Activated B cell treated with CpG ODN at 0.5 μM for 24 hours (primary cell): Measurements from ENCODE around the gene TMEM201. TPM values are rescaled to one million over a fixed set of nuclear protein-coding genes. Genes with fewer than 3 reads are reported as not detected.
"Not testable (repeated sequence)": the region's sequence is repeated elsewhere in the genome, so short reads cannot be mapped to it uniquely, and the experiment has no call there.

Source experiments
- ATAC-seq: fragments of 200-7000 bp; cut with Tn5 transposase; one replicate; pipeline ENCODE4 v1.10.0; 2021; ENCODE audit warnings: low read depth, mild to moderate bottlenecking, moderate library complexity
- CTCF ChIA-PET: fragments of 350-600 bp; sonication (Branson Sonifier 250); formaldehyde crosslinking; loops from one replicate; lab custom pipeline; 2021; ENCODE audit warnings: antibody characterized with exemption; lab: Charles Lee
- POLR2A ChIA-PET: fragments of 350-600 bp; sonication (Branson Sonifier 250); formaldehyde crosslinking; loops from one replicate; lab custom pipeline; 2021; ENCODE audit warnings: antibody characterized with exemption; lab: Charles Lee
- DNase-seq: peaks from one replicate; pipeline ENCODE4 v3.0.0; 2022
- H3K27ac Mint-ChIP-seq: one replicate; pipeline ENCODE4 v1.8.0; 2020; ENCODE audit warnings: mixed read lengths
- H3K27me3 Mint-ChIP-seq: one replicate; pipeline ENCODE4 v1.8.0; 2021; ENCODE audit warnings: mixed read lengths
- H3K36me3 Mint-ChIP-seq: one replicate; pipeline ENCODE4 v1.8.0; 2021; ENCODE audit warnings: low read depth, mixed read lengths
- H3K4me1 Mint-ChIP-seq: one replicate; pipeline ENCODE4 v1.8.0; 2021; ENCODE audit warnings: mixed read lengths
- H3K4me3 Mint-ChIP-seq: one replicate; pipeline ENCODE4 v1.8.0; 2020; ENCODE audit warnings: mild to moderate bottlenecking, mixed read lengths
- H3K9me3 Mint-ChIP-seq: one replicate; pipeline ENCODE4 v1.8.0; 2020; ENCODE audit warnings: mixed read lengths
- CTCF ChIP-seq: fragments of 200-600 bp; IDR thresholded peaks from one replicate; pipeline ENCODE4 v1.8.0; 2022; ENCODE audit warnings: antibody characterized with exemption, mild to moderate bottlenecking
- intact Hi-C: fragments of 100-400 bp; cut with micrococcal nuclease; formaldehyde crosslinking; loops from one replicate; pipeline ENCODE4 v1.15.1; 2024
- total RNA-seq: library from RNA; stranded (reverse); gene quantifications from 2 replicates; pipeline ENCODE4 v1.2.3, GENCODE V29; 2022

TMEM201 gene
- total RNA-seq, 1 donor from 2014 or later, result 9.4 TPM

GRCh38 chr1:9561429-9561828, 27.3 kb upstream of the TMEM201 start:
- peaks cover 19% of the 10 kb centered on the region for H3K4me1 Mint-ChIP-seq
- H3K27ac Mint-ChIP-seq, result no peak overlapping the region
- intact Hi-C loops, result no loop called here
- H3K27me3 Mint-ChIP-seq, result no peaks in the 10 kb centered on the region
- POLR2A ChIA-PET, result no interaction called here
- H3K4me3 Mint-ChIP-seq, result no peak overlapping the region
- H3K36me3 Mint-ChIP-seq, result peaks cover 54% of the 10 kb centered on the region
- H3K9me3 Mint-ChIP-seq, result no peaks in the 10 kb centered on the region
- DNase-seq (no peak), ATAC-seq (no peak)
- TF ChIP-seq CTCF, result no peak
- CTCF ChIA-PET, result no interaction called here

GRCh38 chr1:9569267-9569666, 19.4 kb upstream of the TMEM201 start:
- H3K36me3 Mint-ChIP-seq, result peaks cover 46% of the 10 kb centered on the region
- no peak for TF ChIP-seq CTCF
- peaks cover 11% of the 10 kb centered on the region for H3K4me1 Mint-ChIP-seq
- intact Hi-C loops, result no loop called here
- no peak for DNase-seq
- ChIA-PET POLR2A (no interaction called here), CTCF (interaction anchor here (1.4 kb wide), 1 partner anchor 78 kb away, joined by 5 read pairs; no protein-coding TSS in a partner anchor)
- H3K4me3 Mint-ChIP-seq, result no peak overlapping the region
- H3K9me3 Mint-ChIP-seq, result no peaks in the 10 kb centered on the region
- H3K27me3 Mint-ChIP-seq, result no peaks in the 10 kb centered on the region
- H3K27ac Mint-ChIP-seq, result no peak overlapping the region
- ATAC-seq, result no peak

- intact Hi-C loops, result loop anchor here (10.0 kb wide), 1 partner anchor 286 kb away; no protein-coding TSS in a partner anchor
- H3K27ac Mint-ChIP-seq, DNase-seq, H3K4me3 Mint-ChIP-seq, ATAC-seq, H3K27me3 Mint-ChIP-seq, H3K9me3 Mint-ChIP-seq, POLR2A ChIA-PET: not testable (repeated sequence)
- Mint-ChIP-seq H3K4me1 (peaks cover 11% of the 10 kb centered on the region), H3K36me3 (peaks cover 49% of the 10 kb centered on the region)
- CTCF ChIA-PET, result interaction anchor here (1.0 to 1.5 kb wide), 3 partner anchors 20 to 80 kb away, joined by 3 to 6 read pairs (median 5); no protein-coding TSS in a partner anchor
Measured at GRCh38 chr1:9570886-9571529, 17.7 kb upstream of the TMEM201 start.

GRCh38 chr1:9573723-9574122, 15.0 kb upstream of the TMEM201 start:
- intact Hi-C loops, result loop anchor here (1.0 to 10.0 kb wide), 2 partner anchors 78 to 289 kb away; no protein-coding TSS in a partner anchor
- CTCF ChIA-PET, result interaction anchor here (0.7 to 2.6 kb wide), 2 partner anchors 79 to 268 kb away, joined by 3 to 26 read pairs; no protein-coding TSS in a partner anchor
- Mint-ChIP-seq H3K4me3 (no peak overlapping the region), H3K27me3 (no peaks in the 10 kb centered on the region), H3K36me3 (peaks cover 58% of the 10 kb centered on the region), H3K27ac (no peak overlapping the region), H3K4me1 (peaks cover 5% of the 10 kb centered on the region), H3K9me3 (no peaks in the 10 kb centered on the region)
- DNase-seq (no peak), ATAC-seq (no peak)
- no peak for TF ChIP-seq CTCF
- POLR2A ChIA-PET, result no interaction called here

- H3K4me1 Mint-ChIP-seq, result no peaks in the 10 kb centered on the region
Measured at GRCh38 chr1:9575486-9575885, 13.2 kb upstream of the TMEM201 start.

More at GRCh38 chr1:9575486-9575885, 13.2 kb upstream of the TMEM201 start:
- Mint-ChIP-seq H3K27ac (no peak overlapping the region), H3K9me3 (no peaks in the 10 kb centered on the region), H3K36me3 (peaks cover 53% of the 10 kb centered on the region), H3K4me3 (no peak overlapping the region), H3K27me3 (no peaks in the 10 kb centered on the region)
- ATAC-seq, result no peak
- no peak for DNase-seq
- ChIA-PET POLR2A (no interaction called here), CTCF (no interaction called here)
- TF ChIP-seq CTCF, result no peak
- intact Hi-C loops, result loop anchor here (10.0 kb wide), 1 partner anchor 291 kb away; no protein-coding TSS in a partner anchor
